C4-2B (cell line): ENCODE data around the gene EIF1.

Experiments used
- H3K27ac ChIP-seq: fragments of 450-650 bp; 2 replicates; pipeline ENCODE4 v1.5.1; 2017
- ZFX ChIP-seq: fragments of 450-650 bp; IDR thresholded peaks from 2 replicates; pipeline ENCODE4 v1.6.1; 2017
- TF ChIP-seq, protein P1 (sequence below): fragments of 450-650 bp; conservative IDR thresholded peaks from 2 replicates; pipeline ENCODE4 v1.5.1; 2017; ENCODE audit warnings: mild to moderate bottlenecking

Gene EIF1

DNA sequence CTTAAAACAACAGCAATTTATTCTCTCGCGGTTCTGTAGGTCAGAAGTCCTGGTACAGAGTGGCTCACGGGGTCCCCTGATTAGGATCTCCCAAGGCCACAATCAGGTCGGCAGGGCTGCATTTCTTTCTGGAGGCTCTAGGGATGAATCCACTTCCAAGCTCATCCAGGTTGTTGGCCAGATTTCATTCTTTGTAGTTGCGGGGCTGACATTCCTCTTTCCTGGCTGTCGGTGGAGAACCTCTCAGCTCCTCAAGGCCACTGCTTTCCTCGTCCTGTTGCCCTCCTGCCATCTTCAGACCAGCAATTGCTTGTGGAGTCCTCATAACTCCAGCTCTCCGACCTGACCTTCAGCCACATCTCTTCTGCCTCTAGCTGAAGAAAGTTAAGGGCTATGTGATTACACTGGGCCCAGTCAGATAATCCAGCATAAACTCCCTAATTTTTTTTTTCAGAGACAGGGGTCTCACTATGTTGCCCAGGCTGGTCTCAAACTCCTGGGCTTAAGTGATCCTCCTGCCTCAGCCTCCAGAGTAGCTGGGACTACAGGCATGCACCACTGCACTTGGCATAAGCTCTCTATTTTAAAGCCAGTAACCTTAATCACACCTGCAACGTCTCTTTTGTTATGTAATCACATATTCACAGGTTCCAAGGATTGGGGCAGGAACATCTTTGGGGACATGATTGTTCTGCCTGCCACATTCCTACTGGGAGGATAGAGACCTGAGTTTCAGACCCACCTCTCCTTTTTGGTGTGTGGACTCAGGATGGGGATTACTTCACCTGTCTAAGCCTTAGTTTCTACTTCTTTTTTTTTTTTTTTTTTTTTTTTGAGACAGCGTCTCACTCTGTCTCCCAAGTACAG is 19.4 kb downstream of the EIF1 start:
- TF ChIP-seq, protein P1, sequence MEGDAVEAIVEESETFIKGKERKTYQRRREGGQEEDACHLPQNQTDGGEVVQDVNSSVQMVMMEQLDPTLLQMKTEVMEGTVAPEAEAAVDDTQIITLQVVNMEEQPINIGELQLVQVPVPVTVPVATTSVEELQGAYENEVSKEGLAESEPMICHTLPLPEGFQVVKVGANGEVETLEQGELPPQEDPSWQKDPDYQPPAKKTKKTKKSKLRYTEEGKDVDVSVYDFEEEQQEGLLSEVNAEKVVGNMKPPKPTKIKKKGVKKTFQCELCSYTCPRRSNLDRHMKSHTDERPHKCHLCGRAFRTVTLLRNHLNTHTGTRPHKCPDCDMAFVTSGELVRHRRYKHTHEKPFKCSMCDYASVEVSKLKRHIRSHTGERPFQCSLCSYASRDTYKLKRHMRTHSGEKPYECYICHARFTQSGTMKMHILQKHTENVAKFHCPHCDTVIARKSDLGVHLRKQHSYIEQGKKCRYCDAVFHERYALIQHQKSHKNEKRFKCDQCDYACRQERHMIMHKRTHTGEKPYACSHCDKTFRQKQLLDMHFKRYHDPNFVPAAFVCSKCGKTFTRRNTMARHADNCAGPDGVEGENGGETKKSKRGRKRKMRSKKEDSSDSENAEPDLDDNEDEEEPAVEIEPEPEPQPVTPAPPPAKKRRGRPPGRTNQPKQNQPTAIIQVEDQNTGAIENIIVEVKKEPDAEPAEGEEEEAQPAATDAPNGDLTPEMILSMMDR: no peak
- no peak for TF ChIP-seq ZFX
- no peak overlapping the region for H3K27ac ChIP-seq

DNA sequence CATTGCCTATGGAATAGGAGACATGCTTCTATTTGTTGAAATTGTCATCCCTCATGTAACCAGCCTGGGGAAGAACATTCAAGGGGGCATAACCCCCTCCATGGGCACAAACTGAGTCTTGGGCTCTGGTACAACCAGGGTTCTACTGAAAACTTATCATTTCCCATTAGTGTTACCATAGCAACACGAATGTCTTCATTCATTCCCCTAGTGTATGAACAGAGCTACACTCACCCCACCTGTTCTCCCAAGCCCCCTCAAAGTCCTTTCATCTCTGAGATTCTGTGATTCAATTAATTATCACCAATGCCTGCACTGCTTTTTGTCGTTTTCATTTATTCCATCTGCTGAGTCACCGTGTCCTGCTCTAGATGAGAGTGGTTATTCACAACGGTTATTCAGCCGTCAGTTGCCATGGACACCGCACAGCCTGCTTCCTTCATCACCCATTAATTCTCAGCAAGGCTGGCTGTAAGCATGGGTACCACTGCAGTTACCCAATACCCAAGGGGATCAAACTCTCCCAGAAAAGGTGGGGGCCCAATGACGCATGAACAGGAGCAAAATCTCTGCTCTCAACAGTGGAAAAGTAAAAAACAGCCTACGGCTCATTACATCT is 21.9 kb downstream of the EIF1 start:
- no peak for TF ChIP-seq ZFX
- TF ChIP-seq, protein P1: no peak
- no peak overlapping the region for H3K27ac ChIP-seq

DNA sequence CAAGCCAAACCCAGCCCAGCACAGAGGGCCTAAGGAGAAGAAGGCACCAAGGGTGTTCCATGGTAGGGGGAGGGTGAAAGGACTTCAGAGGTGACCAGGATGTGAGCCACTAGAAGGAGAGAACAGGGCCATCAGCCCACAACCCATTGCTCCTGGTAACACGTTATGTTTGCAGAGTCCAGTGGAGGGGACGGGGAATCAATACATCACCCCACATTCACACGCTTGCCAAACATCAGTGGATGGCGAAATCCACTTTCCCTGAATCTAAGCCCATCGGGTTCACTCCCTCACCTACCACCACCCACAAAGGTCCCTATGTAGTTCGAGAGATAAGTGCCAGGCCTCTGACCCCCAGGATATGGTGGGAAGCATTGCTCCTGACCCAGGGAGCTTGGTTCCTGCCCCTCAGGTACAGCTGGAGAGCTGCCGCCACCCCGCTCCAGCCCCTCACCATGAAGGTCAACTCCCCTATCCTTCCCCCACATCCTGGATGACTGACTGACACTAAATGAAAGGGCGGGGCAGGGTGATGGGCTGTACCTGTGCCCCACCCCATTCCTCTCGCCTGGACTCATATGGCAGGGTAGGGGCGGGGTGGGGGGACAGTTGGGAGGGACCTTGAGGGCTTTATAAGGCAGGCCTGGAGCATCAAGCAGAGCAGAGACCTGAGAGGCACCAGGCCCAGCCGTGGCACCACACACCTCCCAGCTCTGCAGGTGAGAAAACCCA is 23.1 kb downstream of the EIF1 start, which contains the start of gene GAST:
GAST (plus strand) TSS at position 663 of the 732 bp plus-strand sequence. CDS start 3,106 bp downstream, outside the sequence.
- TF ChIP-seq, protein P1: no peak
- no peak for TF ChIP-seq ZFX
- no peak within 1 kb of the TSS for H3K27ac ChIP-seq

DNA sequence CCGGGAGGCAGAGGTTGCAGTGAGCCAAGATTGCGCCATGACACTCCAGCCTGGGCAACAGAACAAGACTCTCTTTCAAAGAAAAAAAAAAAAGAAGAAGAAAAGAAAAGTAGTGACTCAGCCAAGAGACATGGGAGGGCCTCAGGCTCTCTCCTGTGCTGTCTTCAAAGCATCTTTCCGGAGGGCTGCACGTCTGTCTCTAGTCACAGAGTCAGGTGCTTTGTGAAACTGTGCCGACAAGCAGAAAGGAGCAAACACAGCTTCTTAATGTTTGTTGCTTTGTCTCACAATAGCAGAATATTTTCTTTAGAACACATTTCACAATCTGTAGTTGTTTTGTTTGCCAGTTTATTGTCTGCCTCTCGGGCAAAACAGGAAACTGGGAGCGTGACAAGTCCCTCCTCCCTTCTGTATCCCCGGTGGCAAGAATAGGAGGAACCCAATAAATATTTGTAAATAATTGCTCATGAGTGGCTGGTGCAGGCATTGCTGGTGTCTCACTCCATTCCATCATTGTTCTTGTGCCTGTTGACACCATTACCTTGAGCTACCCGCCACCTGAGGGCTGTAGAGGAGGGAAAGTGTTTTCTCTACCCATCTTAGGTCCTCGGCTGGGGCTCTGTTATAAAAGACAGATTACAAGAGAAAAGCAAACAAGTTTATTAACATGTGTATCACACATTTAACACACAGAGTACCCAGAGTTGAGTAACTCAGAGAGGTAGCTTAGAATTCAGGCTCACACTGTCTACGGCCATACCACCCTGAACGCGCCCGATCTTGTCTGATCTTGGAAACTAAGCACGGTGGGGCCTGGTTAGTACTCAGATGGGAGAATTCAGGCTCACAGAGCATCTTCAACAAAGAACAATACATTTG is 29.0 kb downstream of the EIF1 start:
- H3K27ac ChIP-seq: peak overlapping the region; percentile 47
- TF ChIP-seq ZFX: no peak
- TF ChIP-seq, protein P1: no peak

DNA sequence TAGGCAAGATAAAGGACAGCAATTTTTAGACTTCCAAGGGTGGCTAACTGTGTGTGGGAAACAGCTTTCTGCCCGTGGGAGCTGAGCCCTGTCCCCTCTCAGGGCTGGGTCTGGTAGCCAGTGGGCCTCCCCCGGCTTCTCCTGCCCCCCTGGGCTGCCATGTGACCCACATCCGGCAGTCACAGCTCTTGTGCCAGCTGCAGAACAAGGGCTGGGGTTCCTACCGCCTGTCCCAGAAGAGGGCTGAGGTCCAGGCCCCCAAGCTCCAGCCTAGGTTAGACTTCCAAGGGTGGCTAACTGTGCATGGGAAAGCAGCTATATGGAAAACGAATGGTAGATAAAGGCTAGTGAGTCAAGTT is 29.6 kb downstream of the EIF1 start:
- peak overlapping the region; percentile 47 for H3K27ac ChIP-seq
- no peak for TF ChIP-seq ZFX
- TF ChIP-seq, protein P1: no peak

DNA sequence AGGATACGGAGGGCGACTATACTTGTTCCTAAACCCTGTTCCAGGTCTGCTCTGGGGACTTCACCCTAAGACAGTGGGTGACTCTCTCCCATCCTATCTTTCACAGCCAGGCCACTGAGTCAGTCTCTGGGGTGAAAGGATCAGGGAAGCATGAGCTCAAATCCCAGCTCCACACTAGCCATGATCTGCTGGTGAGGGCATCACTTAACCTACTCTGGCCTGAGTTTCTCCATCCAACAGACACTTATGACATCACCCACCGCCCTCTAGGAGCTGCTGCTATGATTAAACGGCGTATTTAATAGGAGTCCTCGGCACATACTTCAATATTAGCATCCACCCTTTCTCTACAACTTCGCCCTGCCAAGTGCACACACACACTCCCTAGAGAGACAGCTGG is 33.5 kb downstream of the EIF1 start:
- no peak overlapping the region for H3K27ac ChIP-seq
- TF ChIP-seq, protein P1: no peak
- TF ChIP-seq ZFX: no peak
